DMS153 (cell line): ENCODE results near the gene BAG1.

Experiments used
- DNase-seq: peaks from one replicate; lab custom pipeline; 2025; lab: John Stamatoyannopoulos, UW

The BAG1 gene

DNA sequence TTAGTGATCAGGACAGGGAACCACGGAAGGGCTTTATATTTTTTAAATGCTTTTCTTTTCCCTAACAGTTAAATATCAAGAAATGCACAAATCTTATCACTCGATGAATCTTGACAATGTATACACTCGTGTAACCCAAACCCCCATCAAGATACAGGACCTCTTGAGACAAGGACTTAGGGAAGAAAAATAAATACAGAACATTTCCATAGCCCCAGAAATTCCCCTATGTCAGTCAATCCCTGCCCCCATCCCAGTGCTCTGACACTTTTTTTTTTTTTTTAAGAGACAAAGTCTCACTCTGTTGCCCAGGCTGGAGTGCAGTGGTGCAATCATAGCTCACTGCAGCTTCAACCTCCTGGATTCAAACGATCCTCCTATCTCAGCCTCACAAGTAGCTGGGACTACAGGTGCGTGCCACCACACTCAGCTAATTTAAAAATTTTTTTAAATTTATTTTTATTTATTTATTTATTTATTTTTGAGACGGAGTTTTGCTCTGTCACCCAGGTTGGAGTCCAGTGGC is 21.8 kb downstream of the BAG1 start:
- DNase-seq: no peak

DNA sequence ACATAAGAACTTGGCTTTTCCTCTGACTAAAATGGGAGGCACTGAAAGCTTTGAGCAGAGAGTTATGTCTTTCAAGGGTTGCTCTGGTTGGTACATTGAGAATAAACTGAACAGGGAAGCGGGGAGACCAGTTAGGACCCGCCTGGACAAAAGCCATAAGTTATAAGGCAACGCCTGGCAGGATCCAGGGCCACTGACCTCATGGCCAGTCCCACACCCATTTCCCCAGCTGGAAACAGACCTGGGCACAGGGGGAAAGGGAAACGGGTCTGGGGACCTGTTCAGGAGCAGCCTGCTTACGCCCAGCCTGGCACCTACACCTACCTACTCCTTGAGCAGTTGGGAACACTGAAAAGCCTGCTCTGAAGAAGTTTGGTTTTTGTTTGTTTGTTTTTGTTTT is 23.2 kb downstream of the BAG1 start:
- DNase-seq: no peak

DNA sequence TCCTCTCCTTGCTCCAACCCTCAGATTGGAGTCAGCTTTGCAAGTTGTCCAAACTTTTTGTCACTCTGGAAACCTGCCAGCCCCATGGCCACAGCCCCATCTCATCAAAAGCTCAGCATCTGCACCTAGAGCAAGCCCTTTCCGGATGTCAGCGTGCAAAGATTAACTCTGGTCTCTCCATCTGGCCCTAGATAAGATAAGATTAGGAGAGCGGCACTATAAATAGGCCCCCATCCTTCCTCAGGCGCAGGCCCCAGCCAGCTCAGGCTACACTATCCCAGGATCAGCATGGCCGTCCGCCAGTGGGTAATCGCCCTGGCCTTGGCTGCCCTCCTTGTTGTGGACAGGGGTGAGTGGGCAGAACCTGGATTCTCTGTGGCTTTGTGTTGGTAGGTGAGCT is 24.6 kb downstream of the BAG1 start, which contains the start of gene SPINK4:
TSS of gene SPINK4 (plus strand) at position 247 of the 400 bp plus-strand sequence. CDS start at position 289, 42 bp downstream.
- no peak for DNase-seq

DNA sequence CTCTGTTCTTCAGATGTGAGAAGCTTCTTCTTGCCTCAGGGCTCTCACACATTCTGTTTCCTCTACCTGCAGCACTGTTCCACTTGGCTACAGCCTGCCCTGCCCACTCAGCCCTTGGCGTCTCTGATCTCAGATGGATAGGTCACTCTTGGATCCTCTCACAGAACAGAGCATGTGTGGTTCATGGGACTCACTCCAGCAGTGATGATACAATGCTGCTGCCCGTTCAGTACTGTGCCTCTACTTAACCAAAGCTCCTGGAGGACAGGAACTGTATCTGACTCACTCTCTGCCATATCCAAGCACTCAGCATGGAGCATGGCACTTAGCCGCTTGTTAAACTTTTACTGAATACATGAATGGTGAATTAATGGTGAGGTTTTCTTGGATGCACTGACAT is 27.9 kb downstream of the BAG1 start:
- no peak for DNase-seq

DNA sequence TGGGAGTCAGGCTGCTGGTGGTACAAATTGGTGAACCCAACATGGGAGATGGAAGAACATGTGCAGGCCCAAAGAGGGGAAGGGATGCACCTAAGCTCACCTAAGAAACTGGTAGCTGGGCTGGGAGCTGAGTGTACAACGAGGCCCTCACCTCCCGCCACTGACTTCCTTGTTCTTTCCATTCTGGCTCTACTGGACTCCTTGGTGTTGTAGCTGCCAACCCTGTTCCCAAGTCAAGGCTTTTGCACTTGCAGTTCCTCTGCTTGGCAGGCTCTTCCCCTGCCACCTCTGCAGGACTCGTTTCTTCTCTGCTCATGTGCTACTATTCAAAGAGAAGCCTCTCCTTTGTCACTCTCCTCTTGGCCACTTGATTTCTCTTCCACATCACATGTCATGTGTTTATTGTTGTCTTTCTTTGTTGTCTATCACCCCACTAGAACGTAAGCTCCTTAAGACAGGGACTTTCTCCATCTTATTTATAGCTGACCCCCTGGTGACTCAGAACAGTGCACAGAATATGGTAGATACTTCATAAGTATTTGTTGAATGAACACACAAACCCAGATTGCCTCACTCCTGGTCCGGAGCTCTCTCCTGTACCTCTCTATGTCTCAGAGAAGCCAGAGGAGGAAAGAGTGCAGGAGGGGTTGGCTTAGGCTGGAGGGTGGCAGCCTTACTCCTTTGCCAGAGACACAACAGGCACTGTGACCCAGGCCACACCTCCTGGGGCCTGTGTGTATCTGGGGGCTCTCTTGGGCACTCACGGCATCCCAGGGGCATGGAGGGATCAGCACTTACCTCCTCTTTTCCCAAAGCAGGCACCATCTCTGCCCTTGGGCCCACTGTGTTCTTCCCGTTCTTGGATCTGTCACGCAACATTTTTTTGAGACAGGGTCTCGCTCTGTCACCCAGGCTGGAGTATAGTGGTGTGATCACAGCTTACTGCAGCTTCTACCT is 29.7 kb downstream of the BAG1 start:
- DNase-seq: no peak

DNA sequence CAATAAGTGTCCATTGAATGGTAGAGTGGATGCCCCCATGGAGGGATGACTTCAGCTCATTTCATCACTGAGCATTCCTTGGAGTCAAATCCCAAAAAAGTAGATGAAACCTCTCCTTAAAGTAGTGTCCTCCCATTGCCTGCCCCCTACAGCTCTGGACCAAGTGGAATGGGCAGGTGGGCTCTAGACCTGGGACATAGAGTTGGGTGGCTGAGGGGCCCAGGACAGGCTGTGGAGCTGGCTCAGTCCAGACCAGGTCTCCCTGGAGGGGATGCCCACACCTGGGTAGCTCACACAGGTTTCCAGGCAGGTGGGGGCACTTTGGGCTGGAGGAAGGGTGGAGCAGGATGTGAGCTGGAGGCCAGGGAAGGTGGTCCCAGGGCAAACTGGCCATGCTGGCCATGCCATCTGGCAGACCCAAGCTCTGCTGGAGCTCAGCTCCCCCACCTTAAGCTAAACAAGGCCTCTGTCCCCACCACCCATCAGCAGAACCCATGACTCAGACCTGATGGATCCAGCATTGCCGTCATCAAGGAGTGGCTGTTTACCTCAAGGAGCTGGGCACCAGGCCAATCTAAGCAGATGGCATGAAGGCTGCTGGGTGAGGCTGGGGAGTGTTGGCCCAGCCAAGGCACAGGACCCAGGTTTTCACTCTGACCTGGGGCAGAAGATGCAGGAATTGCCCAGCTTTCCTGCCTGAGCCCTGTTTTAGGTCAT is 30.7 kb downstream of the BAG1 start:
- peak; percentile 74 for DNase-seq

DNA sequence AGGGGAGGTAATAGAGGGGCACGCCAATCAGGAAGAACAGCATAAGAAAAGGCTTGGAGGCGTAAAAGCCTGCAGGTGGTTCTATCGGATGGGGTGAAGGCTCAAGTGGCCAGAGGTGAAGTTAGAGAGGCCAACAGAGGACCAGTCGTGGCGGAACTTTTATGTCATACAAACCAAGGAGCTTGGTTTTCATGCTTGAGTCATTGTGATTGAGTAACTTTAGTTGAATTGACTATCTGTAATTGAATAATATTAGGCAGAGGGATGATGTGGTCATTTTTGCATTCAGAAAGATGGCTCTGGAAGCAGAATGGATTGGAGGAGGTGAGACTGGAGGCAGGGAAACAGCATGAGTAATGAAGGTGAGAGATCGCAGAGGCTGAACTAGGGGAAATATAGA is 31.7 kb downstream of the BAG1 start:
- no peak for DNase-seq

DNA sequence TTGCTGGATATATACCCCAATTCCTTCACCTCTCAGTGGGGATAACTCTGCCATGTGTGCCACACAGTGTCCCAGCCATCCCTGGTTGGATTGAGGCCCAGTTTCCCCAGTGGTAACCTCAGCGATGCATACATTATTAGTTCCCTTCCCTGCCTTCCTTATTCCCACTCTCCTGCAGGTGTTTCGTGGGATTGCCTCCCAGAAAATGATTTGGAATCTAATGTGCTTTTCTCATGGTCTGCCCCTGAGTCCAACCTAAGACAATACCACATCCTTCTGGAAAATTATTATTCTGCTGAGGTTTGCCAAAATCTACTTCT is 32.9 kb downstream of the BAG1 start:
- DNase-seq: no peak

DNA sequence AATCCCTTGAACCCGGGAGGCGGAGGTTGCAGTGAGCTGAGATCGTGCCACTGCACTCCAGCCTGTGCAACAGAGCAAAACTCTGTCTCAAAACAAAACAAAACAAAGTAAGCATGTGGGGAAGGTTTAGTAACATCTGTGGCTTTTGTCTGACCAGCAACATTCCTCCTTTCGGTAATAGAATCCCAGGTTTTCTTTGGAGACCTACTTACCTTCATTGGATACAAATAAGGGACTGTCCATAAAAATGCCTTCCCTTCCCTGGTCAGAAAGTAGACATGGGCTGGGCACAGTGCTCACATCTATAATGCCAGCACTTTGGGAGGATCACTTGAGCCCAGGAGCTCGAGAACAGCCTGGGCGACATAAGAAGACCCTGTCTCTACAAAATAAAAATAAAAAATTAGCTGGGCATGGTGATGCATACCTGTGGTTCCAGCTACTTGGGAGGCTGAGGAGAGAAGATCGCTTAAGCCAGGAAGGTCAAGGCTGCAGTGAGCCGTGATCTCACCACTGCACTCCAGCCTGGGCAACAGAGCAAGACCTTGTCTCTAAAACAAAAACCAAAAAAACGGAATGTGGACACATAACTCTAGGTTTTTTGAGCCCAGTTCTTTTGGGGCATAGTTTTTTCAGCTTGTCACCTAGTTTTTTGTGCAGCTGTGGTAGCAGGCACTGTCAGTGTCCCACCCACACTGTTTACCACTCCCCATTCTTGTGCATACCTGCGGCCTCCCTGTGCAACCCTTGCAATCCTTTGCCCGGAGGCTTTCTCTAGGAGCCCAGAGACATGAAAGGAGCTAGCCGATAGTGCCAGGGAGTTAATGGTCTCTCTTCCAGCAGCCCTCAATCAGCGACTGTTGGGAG is 33.5 kb downstream of the BAG1 start:
- no peak for DNase-seq

DNA sequence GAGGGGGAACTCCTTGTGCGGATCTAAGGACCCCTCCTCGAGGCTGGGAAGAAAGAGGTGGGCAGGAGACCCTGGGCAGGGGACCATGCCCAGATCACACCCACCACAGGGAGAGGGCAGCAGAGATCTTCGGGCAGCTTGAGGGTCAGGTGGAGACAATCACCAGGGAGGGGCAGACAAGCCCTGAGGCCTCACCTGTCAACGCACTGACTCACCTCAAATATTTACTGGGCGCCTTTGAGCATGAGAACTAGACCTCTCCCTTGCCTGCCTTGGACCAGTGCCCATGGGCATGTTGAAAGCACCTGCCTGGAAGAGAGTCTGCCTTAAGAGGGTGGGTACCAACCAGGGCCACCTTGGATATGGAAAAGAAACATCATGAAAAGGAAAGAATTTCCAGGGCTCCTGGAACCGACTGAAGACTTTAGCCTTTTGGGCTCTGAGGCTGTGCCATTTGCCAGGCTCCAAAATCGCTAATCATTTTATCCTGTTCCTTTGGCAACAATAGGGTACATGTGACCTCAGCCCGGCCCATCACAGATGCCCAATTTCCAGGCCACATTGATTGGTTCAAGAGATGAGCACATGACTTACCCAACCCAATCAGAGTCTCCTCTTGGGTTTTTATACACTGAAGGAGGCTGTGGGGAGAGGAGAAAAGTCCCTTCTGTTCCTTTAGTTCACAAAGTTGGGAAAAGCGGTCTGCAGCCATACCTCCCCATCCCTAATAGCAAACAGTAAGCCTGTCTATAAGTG is 35.0 kb downstream of the BAG1 start:
- DNase-seq: peak; percentile 93

DNA sequence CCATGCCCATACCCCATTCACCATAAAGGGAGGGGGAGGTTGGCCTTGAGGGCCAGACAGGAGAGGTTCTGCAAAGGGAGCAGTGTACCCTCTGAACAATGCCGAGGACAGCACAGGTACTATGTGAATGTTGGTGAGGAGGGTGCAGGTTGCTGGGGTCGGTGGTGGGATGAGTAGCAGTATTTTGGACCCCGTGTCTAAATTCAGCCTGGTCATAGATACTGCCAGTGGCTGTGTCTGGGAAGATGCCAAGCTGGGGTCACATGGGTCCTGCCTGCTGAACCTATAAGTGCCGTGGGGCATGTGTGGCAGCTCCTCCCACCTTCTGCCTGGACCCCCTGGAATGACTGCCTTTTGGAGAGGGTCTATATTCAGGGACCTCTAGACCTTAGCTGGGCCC is 35.9 kb downstream of the BAG1 start:
- DNase-seq: no peak

DNA sequence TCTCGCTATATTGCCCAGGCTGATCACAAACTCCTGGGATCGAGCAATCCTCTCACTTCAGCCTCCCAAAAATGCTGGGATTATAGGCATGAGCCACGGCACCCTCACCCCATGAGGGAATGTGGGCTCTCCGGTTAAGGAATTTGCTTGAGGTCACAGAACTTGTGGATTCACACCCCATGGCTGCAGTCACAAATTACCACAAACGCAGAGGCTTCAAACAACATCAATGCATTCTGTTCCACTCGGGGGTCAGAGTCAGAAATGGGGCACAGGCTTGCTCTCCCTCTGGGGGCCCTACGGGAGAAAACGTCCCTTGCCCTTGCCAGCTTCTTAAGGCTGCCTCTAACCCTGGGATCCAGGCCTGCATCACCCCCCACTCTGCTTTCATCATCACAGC is 36.8 kb downstream of the BAG1 start:
- DNase-seq: no peak

DNA sequence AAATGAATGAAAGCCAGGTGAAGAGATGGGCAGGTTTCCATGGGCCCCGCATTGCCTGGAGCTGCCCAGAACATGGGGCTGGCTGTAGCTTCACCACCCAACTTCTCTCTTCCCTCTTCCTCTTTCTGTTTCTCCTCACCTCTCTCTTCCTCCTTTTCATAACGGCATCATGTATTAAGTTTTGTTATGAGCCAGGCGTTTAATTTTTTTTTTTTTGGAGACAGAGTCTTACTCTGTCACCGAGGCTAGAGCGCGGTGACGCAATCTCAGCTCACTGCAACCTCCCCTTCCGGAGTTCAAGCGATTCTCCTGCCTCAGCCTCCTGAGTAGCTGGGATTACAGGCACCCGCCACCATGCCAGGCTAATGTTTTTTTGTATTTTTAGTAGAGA is 37.5 kb downstream of the BAG1 start:
- DNase-seq: no peak

DNA sequence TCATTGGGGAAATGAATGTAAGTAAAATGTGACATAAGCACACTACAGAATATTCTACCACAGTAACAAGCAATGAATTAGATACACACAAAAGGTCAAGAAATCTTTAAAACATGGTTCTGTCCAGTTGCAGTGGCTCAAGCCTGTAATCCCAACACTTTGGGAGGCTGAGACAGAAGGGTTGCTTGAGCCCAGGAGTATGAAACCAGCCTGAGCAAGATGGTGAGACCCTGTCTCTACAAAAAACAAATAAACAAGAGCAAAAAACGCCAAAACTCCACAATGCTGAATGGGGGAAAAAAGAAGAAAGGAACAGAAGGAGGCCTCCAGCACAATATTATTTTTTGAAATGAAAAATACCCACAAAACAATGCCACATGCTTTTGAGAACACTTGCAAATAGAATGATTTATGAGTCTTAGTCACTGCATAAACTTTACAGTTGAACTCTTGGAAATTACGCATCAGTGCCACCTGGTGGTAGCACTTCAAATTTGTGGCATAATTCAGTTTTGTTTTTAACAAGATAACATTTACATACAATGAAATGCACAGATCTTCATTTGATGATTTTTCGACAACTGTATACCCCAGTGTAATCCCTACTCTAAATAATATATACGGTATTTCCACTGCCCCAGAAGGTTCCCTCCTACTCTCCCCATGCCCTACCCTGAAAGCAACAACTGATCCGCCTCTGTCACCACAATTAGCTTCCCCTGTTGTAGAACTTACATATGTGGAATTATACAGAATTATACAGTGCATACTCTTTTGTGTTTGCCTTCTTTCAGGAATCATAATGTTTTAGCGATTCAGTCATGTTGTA is 39.0 kb downstream of the BAG1 start:
- DNase-seq: peak; percentile 52

DNA sequence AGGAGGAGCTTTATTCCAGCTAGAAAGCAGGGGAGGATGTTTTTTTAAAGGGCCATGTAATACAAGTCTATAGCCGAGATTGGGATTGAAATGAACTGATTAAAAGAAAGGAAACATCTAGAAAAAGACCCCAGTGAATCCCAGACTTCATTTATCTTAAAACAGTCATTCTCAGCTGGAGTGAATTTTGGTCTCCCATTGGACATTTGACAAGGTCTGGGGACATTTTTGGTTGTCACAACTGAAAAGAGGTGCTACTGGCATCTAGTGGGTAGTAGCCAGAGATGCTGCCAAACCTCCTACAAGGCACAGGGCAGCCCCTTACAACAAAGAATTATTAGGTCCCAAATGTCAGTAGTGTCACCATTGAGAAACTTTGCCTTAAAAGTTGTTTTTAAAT is 40.8 kb downstream of the BAG1 start:
- DNase-seq: no peak

DNA sequence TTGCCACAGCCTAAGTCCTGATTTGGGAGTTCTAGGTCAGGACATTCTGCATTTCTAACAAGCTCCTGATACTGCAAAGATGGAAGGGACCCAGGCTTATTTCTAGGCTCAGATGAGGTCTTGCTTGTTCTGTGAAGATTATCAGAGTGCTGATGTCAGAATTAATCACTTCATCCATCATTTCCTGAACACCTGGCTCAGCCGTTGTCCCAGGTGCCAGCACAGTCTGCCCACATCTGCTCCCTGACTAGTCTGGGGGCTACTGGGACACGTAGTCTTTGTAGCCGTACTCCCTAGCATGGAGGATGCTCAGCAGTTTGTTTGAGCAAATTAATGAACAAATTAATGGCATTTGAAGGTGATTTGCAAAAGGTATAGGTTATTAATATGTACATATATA is 42.5 kb downstream of the BAG1 start:
- DNase-seq: no peak

DNA sequence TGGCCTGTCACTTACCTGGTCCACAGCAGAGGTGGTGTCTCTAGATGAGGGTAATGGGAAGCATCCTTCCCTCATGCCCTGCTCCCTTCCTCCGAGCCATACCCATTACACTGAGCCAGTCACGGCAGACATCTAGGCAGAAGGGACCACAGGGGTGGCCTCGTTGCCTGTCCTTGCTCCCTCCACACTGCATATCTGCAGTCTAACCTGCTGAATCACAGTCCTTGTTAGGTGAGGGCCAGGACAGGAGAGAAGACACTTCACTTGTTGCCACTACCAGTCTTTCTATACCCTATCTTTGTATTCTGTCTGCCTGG is 43.0 kb downstream of the BAG1 start:
- no peak for DNase-seq

DNA sequence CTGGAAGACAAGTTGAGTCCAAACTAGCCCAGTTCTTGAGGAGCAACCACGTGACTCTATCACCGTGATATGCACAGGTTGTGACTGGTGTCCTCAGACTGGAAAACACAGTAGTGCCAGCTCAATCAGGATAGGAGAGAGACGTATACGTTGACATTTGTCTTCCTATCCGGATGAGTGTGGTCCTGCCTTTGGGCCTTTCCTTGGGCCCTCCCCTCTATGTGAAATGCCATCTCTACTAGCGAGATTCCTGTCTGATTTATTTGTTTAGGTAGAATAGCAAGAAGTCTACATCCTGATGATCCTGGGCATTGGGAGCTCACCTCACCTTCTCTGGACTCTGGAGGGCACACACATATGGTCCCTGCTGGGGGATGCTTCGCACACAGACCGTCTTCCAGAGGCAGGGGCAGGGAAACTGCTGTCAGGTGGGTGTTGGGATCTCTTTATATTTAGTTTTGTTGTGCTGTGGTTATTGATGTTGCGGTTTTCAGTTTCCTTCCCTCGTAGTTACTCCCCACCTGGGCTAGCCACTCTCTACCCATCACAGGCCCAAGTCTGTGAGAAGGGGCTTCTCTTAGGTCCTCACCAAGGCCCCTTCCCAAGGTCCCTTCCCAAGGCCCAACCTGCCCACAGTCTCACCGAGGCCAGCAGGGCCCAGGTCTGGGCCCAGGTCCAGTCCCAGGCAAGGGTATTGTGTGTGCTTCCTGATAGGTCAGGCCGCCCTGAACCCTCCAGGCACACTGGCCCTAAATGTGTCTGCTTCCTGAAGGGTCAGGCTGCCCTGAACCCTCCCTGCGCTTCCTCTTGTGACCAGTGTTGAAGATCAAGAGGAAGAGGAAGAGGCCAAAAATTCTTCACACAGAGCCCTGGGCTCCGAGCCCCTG is 43.6 kb downstream of the BAG1 start:
- DNase-seq: no peak

DNA sequence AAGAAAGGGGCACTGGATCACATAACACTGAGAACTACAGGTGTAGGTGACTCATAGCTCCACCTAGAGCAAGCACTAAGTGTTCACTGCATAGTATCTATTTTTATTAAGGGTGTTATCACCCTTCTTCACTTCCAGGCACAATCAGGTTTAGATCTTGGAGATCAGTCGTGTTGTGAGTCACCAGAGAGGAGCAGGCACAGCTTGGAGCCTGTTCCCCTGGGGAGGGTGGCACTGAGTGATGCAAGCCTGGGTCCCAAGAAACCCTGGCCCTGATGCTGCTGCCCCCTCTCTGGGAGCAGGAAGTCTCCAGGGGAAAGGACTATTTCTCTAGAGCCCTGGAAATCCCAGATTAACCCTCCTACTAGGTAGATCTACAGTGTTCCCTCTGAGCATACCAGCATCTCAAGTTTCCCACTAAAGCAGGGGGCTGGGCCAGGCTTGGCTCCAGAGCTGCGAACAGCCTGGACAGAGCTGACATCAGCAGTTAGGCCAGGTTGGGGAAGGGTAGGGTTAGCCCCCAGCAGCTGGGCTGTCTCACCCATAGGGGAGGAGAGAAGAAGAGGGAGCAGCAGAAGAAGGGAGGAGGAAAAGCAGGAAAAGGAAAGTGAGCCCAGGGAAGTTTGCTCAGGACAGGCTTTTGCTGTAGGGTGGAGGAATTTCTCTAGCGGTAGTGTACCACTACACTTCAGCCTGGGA is 52.7 kb downstream of the BAG1 start:
- no peak for DNase-seq
